GM18867 (cell line): Measurements from ENCODE around the gene OXSR1.
A peak's percentile ranks its signal among the peaks of the same experiment; 100 is the strongest.
"Not testable (repeated sequence)": the region's sequence is repeated elsewhere in the genome, so short reads cannot be mapped to it uniquely, and the experiment has no call there.

ENCODE experiments used
- ATAC-seq: cut with Tn5 transposase; IDR thresholded peaks from one replicate; pipeline ENCODE4 v1.9.1; 2021; ENCODE audit warnings: mild to moderate bottlenecking, moderate library complexity; ENCODE audit not compliant: unreplicated experiment

Gene OXSR1

GRCh38 chr3:38163841-38164642, 1.3 kb upstream of the OXSR1 start:
- no peak for ATAC-seq

- peak; percentile 23 for ATAC-seq
Measured at GRCh38 chr3:38164643-38164951, 740 bp upstream of the OXSR1 start.

- ATAC-seq = no peak
Measured at GRCh38 chr3:38165722-38166387, 518 bp downstream of the OXSR1 start.

- ATAC-seq = no peak
Measured at GRCh38 chr3:38167591-38167990, 2.3 kb downstream of the OXSR1 start.

GRCh38 chr3:38168151-38169026, 3.1 kb downstream of the OXSR1 start:
- ATAC-seq = no peak

- ATAC-seq = no peak
Measured at GRCh38 chr3:38169027-38169317, 3.6 kb downstream of the OXSR1 start.

GRCh38 chr3:38170722-38171121, 5.4 kb downstream of the OXSR1 start:
- no peak for ATAC-seq

- no peak for ATAC-seq
Measured at GRCh38 chr3:38171622-38172021, 6.3 kb downstream of the OXSR1 start.

- ATAC-seq = peak; percentile 57
Measured at GRCh38 chr3:38173834-38174418, 8.6 kb downstream of the OXSR1 start.

- ATAC-seq = no peak
Measured at GRCh38 chr3:38177181-38177580, 11.8 kb downstream of the OXSR1 start.

- ATAC-seq = no peak
Measured at GRCh38 chr3:38186781-38187180, 21.4 kb downstream of the OXSR1 start.

- no peak for ATAC-seq
Measured at GRCh38 chr3:38190481-38190881, 25.1 kb downstream of the OXSR1 start.

- ATAC-seq = not testable (repeated sequence)
Measured at GRCh38 chr3:38202931-38203330, 37.6 kb downstream of the OXSR1 start.

GRCh38 chr3:38203690-38204089, 38.4 kb downstream of the OXSR1 start:
- ATAC-seq = no peak

GRCh38 chr3:38204599-38205471, 39.5 kb downstream of the OXSR1 start:
- no peak for ATAC-seq

GRCh38 chr3:38205472-38205805, 40.1 kb downstream of the OXSR1 start:
- no peak for ATAC-seq

GRCh38 chr3:38207254-38208003, 42.1 kb downstream of the OXSR1 start:
- no peak for ATAC-seq

GRCh38 chr3:38210141-38210757, 44.9 kb downstream of the OXSR1 start:
- ATAC-seq = peak; percentile 81

GRCh38 chr3:38212141-38212540, 46.8 kb downstream of the OXSR1 start:
- no peak for ATAC-seq
